ENCODE data around the gene GSAP. TPM values are rescaled to one million over a fixed set of nuclear protein-coding genes. Genes with fewer than 3 reads are reported as not detected.

Gene GSAP
- total and polyA plus RNA-seq, 12 donors = 1.7 to 23.7 (median 7.9) TPM

DNA sequence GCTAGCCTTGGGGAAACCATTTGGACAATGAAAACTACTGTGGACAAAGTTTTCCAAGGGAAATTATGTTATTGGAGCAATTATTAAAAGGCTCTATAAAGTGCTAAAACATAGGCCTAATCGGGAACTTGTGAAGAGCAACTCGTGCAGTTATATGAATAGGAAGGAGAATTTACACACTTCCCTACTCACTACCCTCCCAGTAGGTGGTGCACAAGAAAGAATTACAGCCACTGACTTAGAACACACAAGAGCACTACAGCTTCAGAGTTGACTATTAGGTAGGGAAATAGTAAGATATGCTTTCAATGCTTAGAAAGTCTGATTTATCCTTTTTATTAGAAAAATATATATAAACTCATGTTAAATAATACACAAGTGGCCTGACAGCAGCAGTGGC, 47.2 kb downstream of the GSAP start:
- peaks cover 0 to 7% (median 0%) of the 10 kb centered on the region in 11 donors for H3K9me3 ChIP-seq
- H3K27me3 ChIP-seq = no peaks in the 10 kb centered on the region
- intact Hi-C loops (cut with DNase I) = no loop called here
- 67 to 75% methylated on average over 2 of the region's 2 CpGs for WGBS, 2 donors
- ATAC-seq = no peak
- no peak overlapping the region for H3K4me3 ChIP-seq
- peaks cover 0 to 48% (median 12%) of the 10 kb centered on the region in 9 donors for H3K36me3 ChIP-seq
- H3K4me1 ChIP-seq = no peaks in the 10 kb centered on the region
- DNase-seq = no peak
- H3K27ac ChIP-seq = no peak overlapping the region
- TF ChIP-seq, protein P1, sequence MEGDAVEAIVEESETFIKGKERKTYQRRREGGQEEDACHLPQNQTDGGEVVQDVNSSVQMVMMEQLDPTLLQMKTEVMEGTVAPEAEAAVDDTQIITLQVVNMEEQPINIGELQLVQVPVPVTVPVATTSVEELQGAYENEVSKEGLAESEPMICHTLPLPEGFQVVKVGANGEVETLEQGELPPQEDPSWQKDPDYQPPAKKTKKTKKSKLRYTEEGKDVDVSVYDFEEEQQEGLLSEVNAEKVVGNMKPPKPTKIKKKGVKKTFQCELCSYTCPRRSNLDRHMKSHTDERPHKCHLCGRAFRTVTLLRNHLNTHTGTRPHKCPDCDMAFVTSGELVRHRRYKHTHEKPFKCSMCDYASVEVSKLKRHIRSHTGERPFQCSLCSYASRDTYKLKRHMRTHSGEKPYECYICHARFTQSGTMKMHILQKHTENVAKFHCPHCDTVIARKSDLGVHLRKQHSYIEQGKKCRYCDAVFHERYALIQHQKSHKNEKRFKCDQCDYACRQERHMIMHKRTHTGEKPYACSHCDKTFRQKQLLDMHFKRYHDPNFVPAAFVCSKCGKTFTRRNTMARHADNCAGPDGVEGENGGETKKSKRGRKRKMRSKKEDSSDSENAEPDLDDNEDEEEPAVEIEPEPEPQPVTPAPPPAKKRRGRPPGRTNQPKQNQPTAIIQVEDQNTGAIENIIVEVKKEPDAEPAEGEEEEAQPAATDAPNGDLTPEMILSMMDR (IDR thresholded peaks at IDR 0.05) = peak in 3 of 9 donors; percentile 19 to 33 (median 20)

DNA sequence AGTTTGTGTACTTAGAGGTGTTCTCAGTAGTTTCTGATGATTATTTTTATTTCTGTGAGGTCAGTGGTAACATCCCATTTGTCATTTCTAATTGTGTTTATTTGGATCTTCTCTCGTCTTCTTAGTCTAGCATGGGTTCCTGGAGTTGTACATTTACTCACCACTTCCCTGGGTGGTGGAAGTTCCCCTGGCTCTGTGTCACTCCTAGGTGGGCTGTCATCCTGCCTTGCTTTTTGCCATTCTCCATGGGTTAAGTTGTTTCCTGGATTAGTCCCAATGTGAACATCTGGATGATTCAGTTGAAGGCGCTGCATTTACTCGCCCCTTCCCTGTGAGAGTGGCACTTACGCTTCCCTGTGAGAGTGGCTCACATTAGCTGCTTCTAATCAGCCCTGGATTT, 48.2 kb downstream of the GSAP start:
- DNase-seq (no peak), ATAC-seq (no peak)
- TF ChIP-seq, protein P1 (IDR thresholded peaks at IDR 0.05) = no peak
- H3K9me3 ChIP-seq = peaks cover 0 to 7% (median 0%) of the 10 kb centered on the region in 11 donors
- no peaks in the 10 kb centered on the region for H3K27me3 ChIP-seq
- H3K27ac ChIP-seq = no peak overlapping the region
- 92 to 99% methylated on average over 4 of the region's 4 CpGs for WGBS, 2 donors
- no peak overlapping the region for H3K4me3 ChIP-seq
- H3K36me3 ChIP-seq = peaks cover 0 to 38% (median 3%) of the 10 kb centered on the region in 9 donors
- no peaks in the 10 kb centered on the region for H3K4me1 ChIP-seq
- intact Hi-C loops (cut with DNase I) = no loop called here

DNA sequence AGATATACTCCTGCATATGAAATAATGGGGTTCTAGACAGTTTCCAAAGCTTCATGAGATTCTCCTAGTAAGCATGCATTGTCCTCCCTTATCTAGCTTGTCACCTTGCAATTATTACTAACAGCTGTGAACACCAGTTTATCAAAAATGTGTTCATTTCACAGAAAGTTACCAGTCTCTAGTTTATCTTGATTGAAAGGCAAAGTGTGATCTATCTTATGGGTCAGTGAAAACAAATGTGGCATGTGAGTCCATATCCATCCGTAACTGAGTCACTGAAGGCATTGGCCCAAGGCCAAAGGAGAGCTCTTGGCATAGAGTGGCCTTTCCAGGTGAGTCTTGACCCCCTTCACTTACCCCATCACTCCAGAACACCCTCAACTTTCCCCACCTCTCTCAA, 53.2 kb downstream of the GSAP start:
- Histone ChIP-seq H3K27ac (no peak overlapping the region), H3K9me3 (peaks cover 0 to 7% (median 0%) of the 10 kb centered on the region in 11 donors), H3K27me3 (no peaks in the 10 kb centered on the region), H3K4me3 (no peak overlapping the region), H3K36me3 (peaks cover 0 to 35% (median 0%) of the 10 kb centered on the region in 9 donors), H3K4me1 (peaks cover 0 to 20% (median 4%) of the 10 kb centered on the region in 9 donors)
- TF ChIP-seq, protein P1 (IDR thresholded peaks at IDR 0.05) = no peak
- ATAC-seq = no peak
- DNase-seq = no peak
- 74 to 83% methylated on average over 1 of the region's 1 CpG for WGBS, 2 donors
- intact Hi-C loops (cut with DNase I) = no loop called here

DNA sequence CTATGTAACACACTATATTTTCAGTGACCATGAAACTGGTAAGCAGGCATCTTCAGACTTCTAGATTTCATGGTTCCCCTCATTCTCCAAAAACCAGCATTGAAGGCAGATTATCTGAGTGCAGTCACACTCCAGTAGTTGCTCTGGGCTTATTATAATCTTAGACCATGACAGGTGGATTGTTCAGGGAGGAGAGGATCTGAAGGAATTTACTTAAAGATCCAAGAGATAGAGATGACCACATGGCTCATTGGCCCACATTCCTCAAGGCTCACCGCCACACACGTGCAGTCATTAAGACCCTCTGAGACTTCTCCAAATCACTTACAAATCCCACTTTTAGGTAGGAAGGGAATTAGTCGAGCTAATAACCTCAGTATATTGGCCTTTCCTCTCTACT, 55.2 kb downstream of the GSAP start:
- TF ChIP-seq, protein P1 (IDR thresholded peaks at IDR 0.05) = no peak
- Histone ChIP-seq H3K4me1 (peaks cover 0 to 20% (median 4%) of the 10 kb centered on the region in 9 donors), H3K4me3 (no peak overlapping the region), H3K9me3 (no peaks in the 10 kb centered on the region), H3K27me3 (no peaks in the 10 kb centered on the region), H3K36me3 (peaks cover 0 to 29% (median 0%) of the 10 kb centered on the region in 9 donors), H3K27ac (peak overlapping the region in 1 of 10 donors; percentile 19)
- WGBS, 2 donors = 90 to 93% methylated on average over 3 of the region's 3 CpGs
- ATAC-seq = no peak
- intact Hi-C loops (cut with DNase I) = no loop called here
- DNase-seq = no peak
